ENCODE measurements around the gene SERPINA3. TPM values are rescaled to one million over a fixed set of nuclear protein-coding genes. Genes with fewer than 3 reads are reported as not detected.
"Not testable (repeated sequence)": the region's sequence is repeated elsewhere in the genome, so short reads cannot be mapped to it uniquely, and the experiment has no call there.

The SERPINA3 gene
- total and polyA plus RNA-seq, 2 experiments from 2014 or later, result 0.75 to 1.1 TPM

- H3K4me2 ChIP-seq (ENCODE audit: unreplicated experiment), result no peak overlapping the region
Observed at GRCh38 chr14:94575730-94576585, 36.2 kb upstream of the SERPINA3 start.

GRCh38 chr14:94577472-94577871 is 34.7 kb upstream of the SERPINA3 start:
- DNase-seq; H3K79me2 ChIP-seq (ENCODE audit: insufficient read depth); H3K36me3 ChIP-seq (ENCODE audit: low read depth); H4K20me1 ChIP-seq (ENCODE audit: insufficient read depth); H3K9me2 ChIP-seq (ENCODE audit: insufficient read depth); H2AFZ ChIP-seq; H3K4me1 ChIP-seq (ENCODE audit: insufficient read depth); in situ Hi-C loops (cut with MboI); H3K9ac ChIP-seq; H3K4me2 ChIP-seq (ENCODE audit: unreplicated experiment); H3K4me3 ChIP-seq; H3F3A ChIP-seq (ENCODE audit: insufficient read depth); H3K27ac ChIP-seq; H3K9me3 ChIP-seq (ENCODE audit: low read depth): not testable (repeated sequence)
- peaks cover 14% of the 10 kb centered on the region for H3K27me3 ChIP-seq (replicated peaks; ENCODE audit: insufficient read depth)

More at GRCh38 chr14:94575730-94576585, 36.2 kb upstream of the SERPINA3 start:
- H3K79me2 ChIP-seq (ENCODE audit: insufficient read depth), result no peaks in the 10 kb centered on the region
- no peak overlapping the region for H3K27ac ChIP-seq
- peak; percentile 61 for DNase-seq
- H3K9me2 ChIP-seq (ENCODE audit: insufficient read depth), result no peaks in the 10 kb centered on the region
- peaks cover 11% of the 10 kb centered on the region; the same call in 1 of the 2 replicates for H3K27me3 ChIP-seq (replicated peaks; ENCODE audit: insufficient read depth)
- H3K4me1 ChIP-seq (ENCODE audit: insufficient read depth), result no peaks in the 10 kb centered on the region; the same call in 1 of the 2 replicates
- no peaks in the 10 kb centered on the region for H3K36me3 ChIP-seq (ENCODE audit: low read depth)
- no peak overlapping the region for H3K9ac ChIP-seq
- in situ Hi-C loops (cut with MboI), result no loop called here
- no peaks in the 10 kb centered on the region for H4K20me1 ChIP-seq (ENCODE audit: insufficient read depth)
- H3K4me3 ChIP-seq, result no peak overlapping the region
- TF ChIP-seq EZH2phosphoT487 (IDR thresholded peaks at IDR 0.05; ENCODE audit: insufficient read depth, low read depth), result no peak
- TF ChIP-seq EZH2 (IDR thresholded peaks at IDR 0.05; ENCODE audit: insufficient read depth, poor library complexity, severe bottlenecking), result no peak
- WGBS, 2 experiments (ENCODE audit: low coverage in 1 of 2, low lambda C conversion rate in 2 of 2, missing lambda C conversion rate in 2 of 2), result 61 to 62% methylated on average over 5 of the region's 5 CpGs
- no peak overlapping the region for H2AFZ ChIP-seq
- no peaks in the 10 kb centered on the region for H3K9me3 ChIP-seq (ENCODE audit: low read depth)
- H3F3A ChIP-seq (ENCODE audit: insufficient read depth), result no peaks in the 10 kb centered on the region

- in situ Hi-C loops (cut with MboI), result no loop called here
- Histone ChIP-seq H3K4me3 (no peak overlapping the region), H3K79me2 (ENCODE audit: insufficient read depth) (no peaks in the 10 kb centered on the region), H4K20me1 (ENCODE audit: insufficient read depth) (no peaks in the 10 kb centered on the region), H3K9me3 (ENCODE audit: low read depth) (no peaks in the 10 kb centered on the region), H3K4me1 (ENCODE audit: insufficient read depth) (no peaks in the 10 kb centered on the region), H3K27ac (no peak overlapping the region), H3F3A (ENCODE audit: insufficient read depth) (no peaks in the 10 kb centered on the region), H3K9me2 (ENCODE audit: insufficient read depth) (no peaks in the 10 kb centered on the region), H3K36me3 (ENCODE audit: low read depth) (no peaks in the 10 kb centered on the region), H2AFZ (no peak overlapping the region), H3K9ac (no peak overlapping the region), H3K27me3 (replicated peaks; ENCODE audit: insufficient read depth) (peaks cover 14% of the 10 kb centered on the region), H3K4me2 (ENCODE audit: unreplicated experiment) (no peak overlapping the region)
- DNase-seq, result no peak
- WGBS, 2 experiments (ENCODE audit: low coverage in 1 of 2, low lambda C conversion rate in 2 of 2, missing lambda C conversion rate in 2 of 2), result 47 to 53% methylated on average over 6 of the region's 6 CpGs
- no peak for TF ChIP-seq EZH2 (IDR thresholded peaks at IDR 0.05; ENCODE audit: insufficient read depth, poor library complexity, severe bottlenecking)
Observed at GRCh38 chr14:94578712-94579111, 33.5 kb upstream of the SERPINA3 start.

- H4K20me1 ChIP-seq (ENCODE audit: insufficient read depth), result no peaks in the 10 kb centered on the region
- 29% methylated on average over 17 to 18 of the region's 18 CpGs for WGBS, 2 experiments (ENCODE audit: low coverage in 1 of 2, low lambda C conversion rate in 2 of 2, missing lambda C conversion rate in 2 of 2)
Observed at GRCh38 chr14:94581127-94581999, 30.8 kb upstream of the SERPINA3 start, which contains the start of gene SERPINA5. TSS of gene SERPINA5 (plus strand) at chr14:94581426. CDS start at chr14:94587363, 5,937 bp downstream.

More at GRCh38 chr14:94581127-94581999, 30.8 kb upstream of the SERPINA3 start, which contains the start of gene SERPINA5:
- in situ Hi-C loops (cut with MboI), result no loop called here
- Histone ChIP-seq H3K4me1 (ENCODE audit: insufficient read depth) (no peaks in the 10 kb centered on the region), H3K79me2 (ENCODE audit: insufficient read depth) (no peaks in the 10 kb centered on the region), H3K27me3 (replicated peaks; ENCODE audit: insufficient read depth) (peaks cover 14% of the 10 kb centered on the region), H3K9ac (no peak within 1 kb of the TSS), H3K36me3 (ENCODE audit: low read depth) (no peaks in the 10 kb centered on the region), H3K4me3 (no peak within 1 kb of the TSS), H3K9me2 (ENCODE audit: insufficient read depth) (no peaks in the 10 kb centered on the region), H3F3A (ENCODE audit: insufficient read depth) (no peaks in the 10 kb centered on the region), H2AFZ (no peak within 1 kb of the TSS), H3K27ac (no peak within 1 kb of the TSS), H3K9me3 (ENCODE audit: low read depth) (no peaks in the 10 kb centered on the region), H3K4me2 (ENCODE audit: unreplicated experiment) (no peak within 1 kb of the TSS)
- TF ChIP-seq EZH2phosphoT487 (IDR thresholded peaks at IDR 0.05; ENCODE audit: insufficient read depth, low read depth), result no peak
- TF ChIP-seq EZH2 (IDR thresholded peaks at IDR 0.05; ENCODE audit: insufficient read depth, poor library complexity, severe bottlenecking), result no peak
- DNase-seq, result peak; percentile 11
